ENCODE data around the gene RAB8B. TPM values are rescaled to one million over a fixed set of nuclear protein-coding genes. Genes with fewer than 3 reads are reported as not detected.

RAB8B gene
- total and polyA plus RNA-seq, 10 of the 15 experiments (the other 5 are each of a cell fraction or from before 2014, with no cell fraction given): 17.8 to 104 (median 65.1) TPM

DNA sequence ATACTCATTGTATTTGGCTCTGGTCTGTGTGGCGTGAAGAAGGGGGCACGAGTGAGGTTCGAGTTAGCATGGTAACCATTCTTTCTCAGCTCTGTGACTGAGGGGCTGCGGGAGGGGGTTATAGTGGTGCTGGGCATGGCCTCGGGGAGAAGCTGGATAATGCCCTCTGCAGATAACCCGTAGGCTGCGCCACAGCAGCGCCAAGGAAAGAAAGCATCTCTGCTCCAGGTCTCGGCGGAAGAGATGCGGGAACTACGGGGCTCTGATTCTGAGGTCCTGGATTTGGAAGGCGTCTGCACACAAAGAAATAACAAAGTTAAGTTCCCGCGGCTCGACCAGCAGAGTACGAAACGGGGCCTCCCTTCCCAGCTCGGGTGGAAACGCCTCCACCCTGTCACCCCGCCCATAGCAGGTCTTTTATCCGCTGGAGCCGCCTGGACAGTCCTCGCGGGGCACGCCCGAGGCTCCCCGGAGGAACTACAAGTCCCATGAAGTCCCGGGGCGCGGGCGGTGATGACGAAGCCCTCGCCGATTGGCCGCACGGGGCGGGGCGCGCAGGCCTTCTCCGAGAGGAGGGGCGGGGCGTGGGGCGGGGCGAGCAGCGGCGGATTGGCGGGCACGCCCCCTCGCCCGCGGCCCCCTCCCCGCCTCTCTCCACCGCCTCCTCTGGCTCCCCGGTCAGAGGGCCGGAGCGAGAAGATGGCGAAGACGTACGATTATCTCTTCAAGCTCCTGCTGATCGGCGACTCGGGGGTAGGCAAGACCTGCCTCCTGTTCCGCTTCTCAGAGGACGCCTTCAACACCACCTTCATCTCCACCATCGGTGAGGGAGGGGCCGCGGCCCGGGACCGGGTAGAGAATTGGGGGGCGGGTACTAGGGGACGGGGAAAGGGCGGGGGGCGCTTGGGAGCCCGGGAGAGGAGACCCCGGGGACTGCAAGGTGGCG is at the start of gene RAB8B (continued):
- TF ChIP-seq HDAC6 (IDR thresholded peaks at IDR 0.05; ENCODE audit: unreplicated experiment) (no peak), CHD4 (IDR thresholded peaks at IDR 0.05) (no peak), POLR2AphosphoS5 (IDR thresholded peaks at IDR 0.05; ENCODE audit: low read length) (peak; percentile 82), BHLHE40 (IDR thresholded peaks at IDR 0.05; ENCODE audit: borderline replicate concordance in 1 of 2, low read depth in 2 of 2, low read length in 1 of 2) (peak in 1 of 2 experiments; percentile 56; a peak in 1 of 4 replicates), CREM (IDR thresholded peaks at IDR 0.05; ENCODE audit: low read depth) (peak; percentile 98), SMC3 (IDR thresholded peaks at IDR 0.05; ENCODE audit: borderline replicate concordance, low read length) (no peak), TAF1 (IDR thresholded peaks at IDR 0.05; ENCODE audit: borderline replicate concordance, low read depth, low read length) (peak; percentile 56; the same call in 1 of the 2 replicates), EED (IDR thresholded peaks at IDR 0.05; ENCODE audit: low read depth) (peak; percentile 34; the same call in 1 of the 2 replicates), KLF5 (IDR thresholded peaks at IDR 0.05; ENCODE audit: partially characterized antibody) (peak; percentile 8), MEF2B (IDR thresholded peaks at IDR 0.05; ENCODE audit: partially characterized antibody, poor library complexity, severe bottlenecking) (no peak), RBBP5 (conservative IDR thresholded peaks at IDR 0.05) (no peak)
- TF ChIP-seq, protein P1, sequence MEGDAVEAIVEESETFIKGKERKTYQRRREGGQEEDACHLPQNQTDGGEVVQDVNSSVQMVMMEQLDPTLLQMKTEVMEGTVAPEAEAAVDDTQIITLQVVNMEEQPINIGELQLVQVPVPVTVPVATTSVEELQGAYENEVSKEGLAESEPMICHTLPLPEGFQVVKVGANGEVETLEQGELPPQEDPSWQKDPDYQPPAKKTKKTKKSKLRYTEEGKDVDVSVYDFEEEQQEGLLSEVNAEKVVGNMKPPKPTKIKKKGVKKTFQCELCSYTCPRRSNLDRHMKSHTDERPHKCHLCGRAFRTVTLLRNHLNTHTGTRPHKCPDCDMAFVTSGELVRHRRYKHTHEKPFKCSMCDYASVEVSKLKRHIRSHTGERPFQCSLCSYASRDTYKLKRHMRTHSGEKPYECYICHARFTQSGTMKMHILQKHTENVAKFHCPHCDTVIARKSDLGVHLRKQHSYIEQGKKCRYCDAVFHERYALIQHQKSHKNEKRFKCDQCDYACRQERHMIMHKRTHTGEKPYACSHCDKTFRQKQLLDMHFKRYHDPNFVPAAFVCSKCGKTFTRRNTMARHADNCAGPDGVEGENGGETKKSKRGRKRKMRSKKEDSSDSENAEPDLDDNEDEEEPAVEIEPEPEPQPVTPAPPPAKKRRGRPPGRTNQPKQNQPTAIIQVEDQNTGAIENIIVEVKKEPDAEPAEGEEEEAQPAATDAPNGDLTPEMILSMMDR (IDR thresholded peaks at IDR 0.05 in 2 of 3, conservative IDR thresholded peaks at IDR 0.05 in 1 of 3; ENCODE audit: control insufficient read depth in 2 of 3, extremely low read depth in 1 of 3, insufficient read depth in 1 of 3, low read depth in 3 of 3, low read length in 3 of 3): 0 out of 6 replicates have a peak, but pooled peaks of 1 of the 3 experiments have one; percentile 4

Measured in GM12878 (cell line).